Ectodermal cell (in vitro differentiated cells): Measurements from ENCODE around the gene CAP2.
A peak's percentile ranks its signal among the peaks of the same experiment; 100 is the strongest.

Source experiments
- H3K27ac ChIP-seq: 2 replicates; pipeline ENCODE4 v1.7.0; 2013; ENCODE audit warnings: mild to moderate bottlenecking, low read depth, low read length; ENCODE audit not compliant: insufficient read depth, poor library complexity, severe bottlenecking
- H3K27me3 ChIP-seq: 2 replicates; pipeline ENCODE4 v1.7.0; 2013; ENCODE audit warnings: mild to moderate bottlenecking, low read length; ENCODE audit not compliant: insufficient read depth, control insufficient read depth, poor library complexity, severe bottlenecking
- H3K36me3 ChIP-seq: one replicate; pipeline ENCODE4 v1.7.0; 2013; ENCODE audit warnings: low read length; ENCODE audit not compliant: control insufficient read depth, insufficient read depth
- H3K4me1 ChIP-seq: one replicate; pipeline ENCODE4 v1.7.0; 2013; ENCODE audit warnings: low read length; ENCODE audit not compliant: control insufficient read depth, insufficient read depth
- H3K4me3 ChIP-seq: 2 replicates; pipeline ENCODE4 v1.7.0; 2013; ENCODE audit warnings: low read depth, low read length, control low read depth; ENCODE audit not compliant: insufficient read depth
- H3K9me3 ChIP-seq: 2 replicates; pipeline ENCODE4 v1.7.0; 2013; ENCODE audit warnings: mild to moderate bottlenecking, low read length, moderate library complexity; ENCODE audit not compliant: control insufficient read depth
- WGBS, 2 experiments: methylation state at CpG; one replicate each; pipeline ENCODE4 v1.1.7; 2013; ENCODE audit warnings: missing lambda C conversion rate in 2 of 2; 5-methylcytosine and 5-hydroxymethylcytosine counted together

Gene CAP2

GRCh38 chr6:17601386-17601703 is 207.9 kb downstream of the CAP2 start:
- 52 to 56% methylated on average over 5 of the region's 5 CpGs for WGBS, 2 experiments
- Histone ChIP-seq H3K9me3 (no peaks in the 10 kb centered on the region), H3K27me3 (no peaks in the 10 kb centered on the region), H3K4me1 (peaks cover 6% of the 10 kb centered on the region), H3K4me3 (peak overlapping the region; percentile 84), H3K36me3 (no peaks in the 10 kb centered on the region), H3K27ac (no peak overlapping the region)

GRCh38 chr6:17602888-17603287 is 209.5 kb downstream of the CAP2 start:
- Histone ChIP-seq H3K9me3 (no peaks in the 10 kb centered on the region), H3K4me3 (no peak overlapping the region), H3K27ac (no peak overlapping the region), H3K4me1 (peaks cover 6% of the 10 kb centered on the region), H3K27me3 (no peaks in the 10 kb centered on the region), H3K36me3 (no peaks in the 10 kb centered on the region)
- WGBS, 2 experiments: 60 to 78% methylated on average over 1 of the region's 1 CpG

- no peaks in the 10 kb centered on the region for H3K27me3 ChIP-seq
- no peaks in the 10 kb centered on the region for H3K36me3 ChIP-seq
These were observed 213.2 kb downstream of the CAP2 start for GRCh38 chr6:17606606-17607005.

More at GRCh38 chr6:17606606-17607005, 213.2 kb downstream of the CAP2 start:
- no peak overlapping the region for H3K4me3 ChIP-seq
- 92 to 94% methylated on average over 4 of the region's 4 CpGs for WGBS, 2 experiments
- H3K4me1 ChIP-seq: no peaks in the 10 kb centered on the region
- no peak overlapping the region for H3K27ac ChIP-seq
- H3K9me3 ChIP-seq: no peaks in the 10 kb centered on the region
